ENCODE measurements around the gene PCLO.
"Not testable (repeated sequence)": the region's sequence is repeated elsewhere in the genome, so short reads cannot be mapped to it uniquely, and the experiment has no call there.

- TF ChIP-seq POLR2A (IDR thresholded peaks at IDR 0.05; ENCODE audit: low read depth, low read length); POLR2AphosphoS5 (IDR thresholded peaks at IDR 0.05; ENCODE audit: low read depth, low read length); TAF1 (IDR thresholded peaks at IDR 0.05; ENCODE audit: borderline replicate concordance, low read depth, low read length): not testable (repeated sequence)
These were observed 138.6 kb downstream of the PCLO start for GRCh38 chr7:83023817-83024665.
